Stimulated activated CD4-positive, alpha-beta T cell treated with anti-CD3 and anti-CD28 coated beads, Interleukin-15, amount 100 ng/mL, for 1 hour (primary cell): ENCODE results near the gene VPS18.

Experiments used
- DNase-seq, 2 donors: peaks; one replicate each; pipeline ENCODE4 v3.0.0-alpha.2; 2020; ENCODE audit warnings: low read depth in 1 of 2, low spot score in 1 of 2

VPS18 gene

DNA sequence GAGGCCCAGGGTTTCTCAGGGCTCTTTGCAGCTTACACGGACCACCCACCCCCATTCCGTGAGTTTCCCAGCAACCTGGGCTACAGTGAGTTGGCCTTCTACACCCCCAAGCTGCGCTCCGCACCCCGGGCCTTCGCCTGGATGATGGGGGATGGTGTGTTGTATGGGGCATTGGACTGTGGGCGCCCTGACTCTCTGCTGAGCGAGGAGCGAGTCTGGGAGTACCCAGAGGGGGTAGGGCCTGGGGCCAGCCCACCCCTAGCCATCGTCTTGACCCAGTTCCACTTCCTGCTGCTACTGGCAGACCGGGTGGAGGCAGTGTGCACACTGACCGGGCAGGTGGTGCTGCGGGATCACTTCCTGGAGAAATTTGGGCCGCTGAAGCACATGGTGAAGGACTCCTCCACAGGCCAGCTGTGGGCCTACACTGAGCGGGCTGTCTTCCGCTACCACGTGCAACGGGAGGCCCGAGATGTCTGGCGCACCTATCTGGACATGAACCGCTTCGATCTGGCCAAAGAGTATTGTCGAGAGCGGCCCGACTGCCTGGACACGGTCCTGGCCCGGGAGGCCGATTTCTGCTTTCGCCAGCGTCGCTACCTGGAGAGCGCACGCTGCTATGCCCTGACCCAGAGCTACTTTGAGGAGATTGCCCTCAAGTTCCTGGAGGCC, 5.4 kb downstream of the VPS18 start:
- DNase-seq = no peak

DNA sequence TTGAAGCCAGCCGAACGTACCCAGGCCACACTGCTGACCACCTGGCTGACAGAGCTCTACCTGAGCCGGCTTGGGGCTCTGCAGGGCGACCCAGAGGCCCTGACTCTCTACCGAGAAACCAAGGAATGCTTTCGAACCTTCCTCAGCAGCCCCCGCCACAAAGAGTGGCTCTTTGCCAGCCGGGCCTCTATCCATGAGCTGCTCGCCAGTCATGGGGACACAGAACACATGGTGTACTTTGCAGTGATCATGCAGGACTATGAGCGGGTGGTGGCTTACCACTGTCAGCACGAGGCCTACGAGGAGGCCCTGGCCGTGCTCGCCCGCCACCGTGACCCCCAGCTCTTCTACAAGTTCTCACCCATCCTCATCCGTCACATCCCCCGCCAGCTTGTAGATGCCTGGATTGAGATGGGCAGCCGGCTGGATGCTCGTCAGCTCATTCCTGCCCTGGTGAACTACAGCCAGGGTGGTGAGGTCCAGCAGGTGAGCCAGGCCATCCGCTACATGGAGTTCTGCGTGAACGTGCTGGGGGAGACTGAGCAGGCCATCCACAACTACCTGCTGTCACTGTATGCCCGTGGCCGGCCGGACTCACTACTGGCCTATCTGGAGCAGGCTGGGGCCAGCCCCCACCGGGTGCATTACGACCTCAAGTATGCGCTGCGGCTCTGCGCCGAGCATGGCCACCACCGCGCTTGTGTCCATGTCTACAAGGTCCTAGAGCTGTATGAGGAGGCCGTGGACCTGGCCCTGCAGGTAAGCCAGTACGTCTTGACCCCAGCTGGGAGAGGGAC, 6.2 kb downstream of the VPS18 start:
- DNase-seq = no peak

DNA sequence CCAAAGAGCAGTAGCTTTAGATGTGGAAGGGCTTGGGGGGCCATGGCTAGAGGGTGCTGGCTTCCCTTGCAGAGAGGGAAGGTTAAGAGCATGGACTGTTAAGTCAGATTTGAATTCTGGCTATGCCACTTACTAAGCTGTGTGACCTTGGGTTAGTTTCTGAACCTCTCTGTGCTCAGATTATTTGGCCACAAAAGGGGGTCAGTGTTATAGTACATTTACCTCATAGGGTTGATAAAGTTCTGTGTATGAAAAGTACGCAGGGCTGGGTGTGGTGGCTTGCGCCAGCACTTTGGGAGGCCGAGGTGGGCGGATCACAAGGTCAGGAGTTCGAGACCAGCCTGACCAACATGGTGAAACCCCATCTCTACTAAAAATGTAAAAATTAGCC, 6.8 kb downstream of the VPS18 start:
- no peak for DNase-seq

DNA sequence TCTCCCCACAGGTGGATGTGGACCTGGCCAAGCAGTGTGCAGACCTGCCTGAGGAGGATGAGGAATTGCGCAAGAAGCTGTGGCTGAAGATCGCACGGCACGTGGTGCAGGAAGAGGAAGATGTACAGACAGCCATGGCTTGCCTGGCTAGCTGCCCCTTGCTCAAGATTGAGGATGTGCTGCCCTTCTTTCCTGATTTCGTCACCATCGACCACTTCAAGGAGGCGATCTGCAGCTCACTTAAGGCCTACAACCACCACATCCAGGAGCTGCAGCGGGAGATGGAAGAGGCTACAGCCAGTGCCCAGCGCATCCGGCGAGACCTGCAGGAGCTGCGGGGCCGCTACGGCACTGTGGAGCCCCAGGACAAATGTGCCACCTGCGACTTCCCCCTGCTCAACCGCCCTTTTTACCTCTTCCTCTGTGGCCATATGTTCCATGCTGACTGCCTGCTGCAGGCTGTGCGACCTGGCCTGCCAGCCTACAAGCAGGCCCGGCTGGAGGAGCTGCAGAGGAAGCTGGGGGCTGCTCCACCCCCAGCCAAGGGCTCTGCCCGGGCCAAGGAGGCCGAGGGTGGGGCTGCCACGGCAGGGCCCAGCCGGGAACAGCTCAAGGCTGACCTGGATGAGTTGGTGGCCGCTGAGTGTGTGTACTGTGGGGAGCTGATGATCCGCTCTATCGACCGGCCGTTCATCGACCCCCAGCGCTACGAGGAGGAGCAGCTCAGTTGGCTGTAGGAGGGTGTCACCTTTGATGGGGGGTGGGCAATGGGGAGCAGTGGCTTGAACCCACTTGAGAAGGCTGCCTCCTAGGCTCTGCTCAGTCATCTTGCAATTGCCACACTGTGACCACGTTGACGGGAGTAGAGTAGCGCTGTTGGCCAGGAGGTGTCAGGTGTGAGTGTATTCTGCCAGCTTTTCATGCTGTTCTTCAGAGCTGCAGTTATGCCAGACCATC, 8.6 kb downstream of the VPS18 start:
- DNase-seq = no peak

DNA sequence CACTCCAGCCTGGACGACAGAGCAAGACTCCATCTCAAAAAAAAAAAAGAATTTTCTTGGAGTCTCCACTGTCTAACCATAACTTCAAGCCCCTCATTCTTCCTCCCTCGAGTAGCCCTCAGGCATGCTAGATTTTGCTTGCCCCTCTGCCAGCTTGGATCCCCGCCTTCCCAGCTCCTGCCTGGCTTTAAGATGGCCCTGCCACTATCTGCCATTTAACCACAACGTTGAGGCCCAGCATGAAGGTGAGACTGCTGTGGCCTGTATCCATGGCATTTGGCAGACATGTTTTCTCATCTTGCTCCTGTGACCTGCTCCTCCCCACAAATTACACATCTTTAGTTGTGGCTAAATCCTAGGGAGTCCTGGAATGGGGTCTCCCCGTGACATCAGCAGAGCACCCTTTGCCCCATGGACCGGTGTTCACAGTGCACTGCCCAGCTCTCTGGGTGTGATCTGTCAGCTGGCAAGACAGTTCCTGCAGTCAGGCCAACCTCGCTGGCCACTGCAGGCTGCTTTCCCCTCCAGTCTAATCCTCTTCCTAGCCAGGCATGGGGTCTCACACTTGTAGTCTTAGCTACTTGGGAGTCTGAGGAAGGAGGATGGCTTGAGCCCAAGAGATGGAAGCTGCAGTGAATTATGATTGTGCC, 10.4 kb downstream of the VPS18 start:
- no peak for DNase-seq

DNA sequence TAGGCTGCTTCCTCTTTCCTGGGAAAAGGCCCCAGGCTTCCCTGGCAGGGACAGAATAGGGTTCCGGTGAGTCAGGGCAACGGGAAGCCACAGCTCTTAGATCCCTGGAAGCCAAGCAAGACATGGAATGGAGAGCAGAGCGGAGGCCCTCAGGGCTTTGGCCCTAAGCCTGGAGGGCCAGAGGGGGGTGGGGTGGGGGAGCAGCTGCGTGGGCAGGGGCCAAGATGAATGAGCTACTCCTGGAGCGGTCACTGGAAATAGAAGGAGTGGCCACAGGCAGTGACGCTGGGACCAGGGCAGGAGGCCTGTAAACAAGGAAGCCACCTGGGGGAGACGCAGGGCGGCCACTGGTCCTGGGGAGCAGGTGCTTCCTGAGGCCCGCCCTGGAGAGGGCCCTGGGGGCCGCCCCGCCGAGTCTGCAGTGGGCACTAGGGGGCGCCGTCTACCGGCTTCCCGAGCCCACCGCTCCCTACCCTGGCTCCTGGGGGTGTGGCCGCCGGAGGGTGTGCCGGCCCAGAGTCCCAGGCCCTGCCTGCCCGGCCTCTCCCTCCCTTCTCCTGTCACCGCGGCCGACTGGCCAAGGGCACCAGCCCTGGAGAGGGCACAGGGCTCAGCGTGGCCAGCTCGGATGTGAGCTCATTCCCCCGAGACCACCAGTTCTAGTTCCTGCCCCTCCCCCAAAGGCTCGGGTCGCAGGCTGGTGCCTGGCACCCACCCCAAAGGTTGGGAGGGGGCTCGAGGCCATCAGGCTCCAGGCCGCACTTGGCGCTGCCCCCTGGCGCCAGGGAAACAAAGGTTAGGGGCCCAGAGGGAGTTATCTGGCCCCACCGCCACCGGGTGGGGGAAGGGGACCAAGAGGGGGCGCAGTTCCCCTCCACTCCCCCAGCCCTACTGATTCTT, 12.1 kb downstream of the VPS18 start:
- peak; percentile 52 to 67 for DNase-seq

DNA sequence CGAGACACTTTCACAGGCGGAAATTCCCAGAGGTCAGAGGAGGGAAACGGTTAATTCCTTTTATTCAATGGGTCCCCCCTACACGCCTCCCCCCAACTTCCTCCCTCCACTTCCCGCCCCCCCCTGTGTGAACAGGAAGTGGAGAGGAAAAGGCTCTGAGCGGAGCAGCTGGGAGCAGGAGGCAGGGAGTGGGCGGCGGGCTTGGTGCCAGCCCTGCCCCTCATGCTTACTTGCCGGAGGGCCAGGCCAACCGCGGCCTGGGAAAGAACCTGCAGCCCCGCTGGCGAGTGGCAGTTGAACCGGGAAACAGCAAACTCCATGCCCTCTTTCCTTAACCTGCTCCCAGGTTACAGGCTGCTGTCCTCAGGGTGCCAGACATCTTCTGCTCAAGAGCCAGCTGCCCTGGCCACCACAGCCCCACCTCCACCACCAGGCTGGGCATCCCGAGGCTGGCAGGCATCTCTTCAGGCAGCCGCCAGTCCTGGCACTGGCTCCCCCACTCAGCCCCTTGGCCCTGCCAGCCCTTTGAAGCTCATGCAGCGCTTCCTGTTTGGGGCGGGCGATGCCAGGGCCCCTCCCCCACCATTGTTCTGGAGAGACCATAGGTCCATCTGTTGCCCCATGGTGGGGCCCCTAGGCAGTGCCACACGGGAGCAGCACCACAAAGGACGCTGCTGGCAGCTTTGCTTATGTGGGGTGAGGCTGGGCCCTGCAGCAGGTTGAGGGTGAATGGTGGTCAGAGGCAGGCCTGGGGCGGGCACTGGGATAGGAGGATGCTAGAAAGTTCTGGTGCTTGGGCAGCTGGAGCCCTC, 12.9 kb downstream of the VPS18 start:
- DNase-seq = peak in 1 of 2 donors; percentile 19

DNA sequence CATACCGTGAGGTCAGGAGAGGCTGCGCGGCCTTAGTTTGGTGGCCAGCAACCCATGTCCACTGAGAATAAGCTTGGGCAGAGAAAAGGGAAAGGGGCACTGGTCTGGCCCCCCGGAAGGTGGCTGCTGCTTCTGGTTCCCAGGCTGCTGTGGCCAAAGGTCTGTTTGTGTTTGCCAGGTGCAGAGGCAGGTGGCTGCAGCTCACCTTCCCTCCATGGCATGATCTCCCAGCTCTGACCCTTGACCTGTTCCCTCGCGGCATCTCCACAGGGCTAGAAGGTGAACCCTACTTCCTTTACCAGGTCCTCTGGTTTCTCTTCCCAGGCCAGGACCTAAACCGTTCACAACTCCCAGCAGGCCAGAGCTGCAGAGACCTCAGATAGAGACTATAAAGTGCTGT, 13.8 kb downstream of the VPS18 start:
- DNase-seq = no peak

DNA sequence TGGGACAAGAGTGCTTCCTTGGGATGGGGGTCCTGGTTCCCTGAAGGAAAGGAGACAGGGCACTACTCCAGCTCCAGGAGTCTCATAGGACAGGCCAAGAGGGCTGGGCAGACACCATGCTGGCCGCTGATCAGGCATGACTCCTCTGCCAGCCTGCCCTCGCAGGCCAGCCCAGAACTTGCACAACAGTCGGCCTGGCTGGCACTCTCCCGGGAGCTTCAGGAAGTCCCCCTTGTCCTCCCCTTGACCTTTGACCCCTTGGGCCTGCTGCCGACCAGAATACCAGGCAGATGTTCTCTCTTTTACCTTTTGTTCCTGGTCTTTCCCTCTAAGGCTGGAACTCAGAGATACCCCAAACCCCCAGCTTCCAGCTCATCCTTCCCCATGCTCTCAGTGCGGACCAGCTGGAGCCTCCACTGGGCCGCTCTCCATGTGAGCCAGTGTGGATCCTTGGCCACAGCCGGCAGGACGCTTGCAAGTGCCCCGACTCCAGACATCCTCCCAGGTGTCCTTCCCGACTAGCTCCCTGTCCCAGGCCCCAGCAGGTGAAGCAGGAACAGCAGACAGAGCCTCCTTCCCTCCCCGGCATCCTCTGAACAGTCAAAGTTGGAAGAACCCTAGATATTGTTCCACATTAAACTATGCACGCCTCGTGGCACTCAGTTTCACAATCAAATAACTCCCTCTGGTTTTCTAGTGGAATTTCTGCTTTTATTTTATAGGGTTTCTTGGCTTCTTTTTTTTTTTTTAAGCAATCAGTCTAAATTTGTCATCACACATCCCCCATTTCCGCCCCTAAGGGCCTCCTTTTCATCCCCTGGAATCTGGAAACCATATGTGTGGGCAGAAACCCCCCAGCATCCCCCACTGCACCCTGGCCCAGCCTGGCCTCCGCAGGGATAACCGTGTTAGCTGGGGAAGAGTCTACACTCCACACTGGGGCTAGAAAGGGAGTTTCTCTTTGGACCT, 15.7 kb downstream of the VPS18 start:
- DNase-seq = no peak

DNA sequence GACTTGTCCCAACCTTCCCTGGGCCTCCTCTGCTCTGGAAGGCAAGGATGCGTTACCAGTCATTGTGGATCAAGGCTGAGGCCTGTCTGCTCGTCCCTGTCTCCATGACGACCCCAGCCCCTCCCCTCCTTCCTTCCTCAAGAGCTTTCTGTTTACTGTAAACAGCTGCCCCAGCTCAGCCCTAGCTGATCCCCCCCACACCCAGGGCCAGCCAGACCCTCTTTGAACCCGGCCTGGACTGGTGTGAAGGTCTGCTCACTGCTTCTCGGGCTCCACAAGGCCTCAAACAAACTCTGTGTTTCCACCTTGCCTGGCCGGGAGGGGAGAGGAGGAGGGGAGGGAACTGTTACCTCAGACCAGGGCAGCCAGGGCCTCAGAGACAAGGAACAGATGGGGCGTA, 16.9 kb downstream of the VPS18 start:
- DNase-seq = no peak

DNA sequence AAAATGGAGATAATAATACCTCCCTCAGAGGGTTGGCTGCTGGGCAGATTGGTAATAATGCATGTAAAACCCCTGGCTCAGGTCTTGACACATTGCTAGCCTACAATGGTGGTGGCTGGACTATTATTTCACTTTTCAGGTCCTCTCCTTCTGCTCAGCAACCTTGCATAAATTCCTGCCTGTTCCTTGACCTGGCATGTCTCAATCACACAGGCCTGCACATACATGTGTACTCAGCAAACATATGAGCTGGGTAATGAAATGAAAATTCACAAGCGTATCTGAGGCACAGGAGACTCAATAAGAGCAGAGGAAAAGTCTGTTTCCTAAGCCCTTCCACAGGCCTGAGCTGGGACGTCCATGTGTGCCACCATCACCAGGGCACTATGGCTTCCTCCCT, 17.4 kb downstream of the VPS18 start:
- DNase-seq = no peak

DNA sequence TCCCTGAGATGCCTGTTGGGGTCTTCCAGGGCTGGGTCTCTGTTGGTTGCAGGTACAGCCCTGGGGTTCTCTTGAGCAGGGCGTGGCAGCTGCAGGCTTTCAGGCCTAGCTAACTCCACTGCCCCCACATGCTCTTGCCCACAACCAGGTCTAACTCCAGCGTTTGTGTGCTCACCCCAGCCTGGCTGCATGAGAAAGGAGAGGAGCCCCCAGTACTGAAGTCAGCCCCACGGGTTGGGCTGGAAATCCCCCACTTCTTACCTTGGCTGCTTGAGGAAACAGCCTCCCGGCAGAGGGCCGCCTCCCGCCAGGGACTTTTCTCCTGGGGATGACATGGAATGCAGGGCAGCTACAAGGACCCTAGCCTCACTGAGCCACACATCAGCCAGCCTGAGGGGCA, 18.2 kb downstream of the VPS18 start:
- no peak for DNase-seq

DNA sequence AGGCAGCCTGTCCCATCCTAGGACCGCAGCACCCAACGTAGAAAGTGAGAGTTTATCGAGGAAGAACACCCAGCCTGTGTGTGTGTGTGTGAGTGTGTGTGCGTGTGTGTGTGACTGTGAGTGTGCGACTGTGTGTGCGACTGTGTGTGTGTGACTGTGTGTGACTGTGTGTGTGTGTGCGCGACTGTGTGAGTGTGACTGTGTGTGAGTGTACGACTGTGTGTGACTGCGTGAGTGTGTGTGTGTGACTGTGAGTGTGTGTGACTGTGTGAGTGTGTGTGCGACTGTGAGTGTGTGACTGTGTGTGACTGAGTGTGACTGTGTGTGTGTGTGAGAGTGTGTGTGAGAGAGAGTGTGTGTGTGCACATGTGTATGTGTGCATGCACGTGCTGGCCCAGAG, 19.8 kb downstream of the VPS18 start:
- no peak for DNase-seq

DNA sequence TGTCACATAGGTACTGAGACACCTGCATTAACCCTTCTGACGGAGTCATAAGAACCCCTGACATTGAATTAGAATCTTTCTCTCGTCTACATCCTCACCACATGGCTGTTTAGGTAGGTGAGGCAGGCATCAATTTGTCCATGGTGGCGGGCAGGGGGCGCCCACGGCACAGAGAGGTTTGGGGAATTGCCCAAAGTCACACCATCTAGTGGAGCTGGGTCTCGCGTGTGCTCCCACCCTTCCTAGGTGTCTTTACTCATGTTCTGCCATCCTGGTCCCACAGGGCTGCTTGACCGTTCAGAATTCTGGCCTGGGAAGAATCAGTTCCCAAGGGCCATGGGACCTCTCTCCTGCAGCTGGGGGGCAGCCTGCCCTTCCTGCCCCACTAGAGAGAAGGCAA, 20.2 kb downstream of the VPS18 start:
- DNase-seq = no peak

DNA sequence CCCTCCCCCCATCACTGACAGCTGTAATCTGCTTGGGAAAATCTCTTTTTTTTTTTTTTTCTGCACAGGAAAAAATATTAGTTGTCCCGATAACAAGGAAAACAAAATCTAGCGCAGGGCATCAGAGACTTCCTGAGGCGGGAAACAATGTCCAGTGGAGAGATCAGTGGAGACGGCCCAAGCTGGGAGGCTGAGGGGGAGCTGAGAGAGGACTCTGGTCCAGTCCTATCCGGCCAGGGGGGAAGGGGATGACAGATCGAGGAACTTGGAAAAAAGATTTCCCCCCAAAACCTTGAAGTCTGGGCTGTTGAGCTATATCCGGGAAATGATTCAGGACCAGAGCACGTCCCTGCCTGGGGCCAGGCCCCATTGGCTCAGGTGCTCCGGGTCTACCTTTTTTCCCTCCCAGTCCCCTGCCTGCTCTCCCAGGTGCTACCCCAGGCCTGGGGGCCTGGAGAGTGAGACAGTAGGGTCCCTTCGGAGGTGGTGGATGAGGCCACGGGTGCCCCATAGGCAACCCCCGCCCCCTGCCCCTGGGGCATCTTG, 20.9 kb downstream of the VPS18 start:
- no peak for DNase-seq

DNA sequence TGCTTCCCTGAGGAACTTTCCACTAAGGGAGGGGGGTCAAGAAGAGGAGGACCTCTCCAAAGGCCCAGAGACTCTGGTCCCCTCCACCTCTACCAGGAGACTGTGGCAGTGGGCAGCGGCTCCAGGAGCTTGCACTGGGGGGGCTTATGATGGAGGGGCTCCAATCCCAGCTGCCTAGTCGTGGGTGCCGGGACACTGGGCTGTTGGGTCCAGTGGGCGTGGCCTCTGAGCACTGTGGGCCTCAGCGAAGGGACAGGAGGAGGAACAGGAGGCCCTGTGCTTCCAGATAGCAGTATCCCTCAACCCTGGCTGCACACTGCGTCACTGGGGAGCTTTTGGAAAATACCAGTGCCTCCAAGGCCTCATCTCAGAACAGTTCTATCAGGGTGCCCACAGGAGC, 21.4 kb downstream of the VPS18 start:
- no peak for DNase-seq

DNA sequence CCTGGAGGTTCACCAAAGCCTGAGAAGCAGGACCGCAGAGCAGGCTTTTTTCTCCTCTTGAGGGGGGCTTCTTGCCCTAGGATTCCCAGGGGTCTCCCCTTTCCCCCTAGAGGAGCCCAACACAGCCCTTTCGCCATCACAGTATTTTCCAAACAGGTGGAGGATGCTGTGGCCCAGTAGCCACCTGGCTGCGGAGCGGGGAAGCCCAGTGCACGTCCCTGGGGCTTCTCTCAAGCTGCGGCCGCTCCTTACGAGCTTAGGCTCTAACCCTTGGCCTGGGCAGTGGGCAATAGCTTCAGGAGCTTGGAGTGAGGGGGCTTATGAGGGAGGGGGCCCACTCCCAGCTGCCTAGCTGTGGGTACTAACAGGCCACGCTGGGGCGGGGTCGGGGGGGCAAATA, 23.3 kb downstream of the VPS18 start:
- DNase-seq = no peak
